Right lobe of liver (tissue), 6 donors: ENCODE results near the gene AGK. TPM values are rescaled to one million over a fixed set of nuclear protein-coding genes. Genes with fewer than 3 reads are reported as not detected.

ENCODE experiments used
- ATAC-seq, 4 donors: fragments of 200-7000 bp; cut with Tn5 transposase; one replicate each; pipeline ENCODE4 v1.9.1; 2020; ENCODE audit warnings: mild to moderate bottlenecking in 4 of 4, moderate library complexity in 4 of 4
- DNase-seq, 3 donors: peaks; one replicate each; pipeline ENCODE4 v3.0.0-alpha.2; 2020
- H3K27ac ChIP-seq, 3 donors: fragments of 200-600 bp; one replicate each; pipeline ENCODE4 v1.8.0; 2022
- H3K27me3 ChIP-seq, 2 donors: fragments of 200-600 bp; one replicate each; pipeline ENCODE4 v1.8.0; 2022
- H3K36me3 ChIP-seq, 4 donors: fragments of 200-600 bp; sonication (generic) in 1 of 4; one replicate each; pipeline versions ENCODE4 v1.5.1 to v1.8.0; 2017 to 2022; ENCODE audit warnings: control low read depth in 1 of 4
- H3K4me1 ChIP-seq, 4 donors: fragments of 200-600 bp; sonication (generic) in 1 of 4; one replicate each; pipeline versions ENCODE4 v1.5.1 to v1.8.0; 2017 to 2022; ENCODE audit warnings: control low read depth in 1 of 4
- H3K4me3 ChIP-seq, 3 donors: fragments of 200-600 bp; one replicate each; pipeline ENCODE4 v1.8.0; 2022
- H3K9me3 ChIP-seq, 4 donors: fragments of 200-600 bp; sonication (generic) in 1 of 4; one replicate each; pipeline versions ENCODE4 v1.5.1 to v1.8.0; 2017 to 2022; ENCODE audit warnings: control low read depth in 1 of 4
- CTCF ChIP-seq, 4 donors: fragments of 200-600 bp in 3 of 4; fragments of 450-650 bp in 1 of 4; IDR thresholded peaks; one replicate each; pipeline versions ENCODE4 v1.5.1 to v1.8.0; 2016 to 2022; ENCODE audit warnings: antibody characterized with exemption in 4 of 4, mild to moderate bottlenecking in 2 of 4
- POLR2A ChIP-seq: fragments of 450-650 bp; IDR thresholded peaks from one replicate; pipeline ENCODE4 v1.6.1; 2017; ENCODE audit warnings: antibody characterized with exemption, mild to moderate bottlenecking
- WGBS: methylation state at CpG from one replicate; pipeline ENCODE4 v1.1.6; 2018; ENCODE audit warnings: low coverage, low lambda C conversion rate; ENCODE audit not compliant: insufficient coverage; ENCODE audit errors: missing lambda C conversion rate; 5-methylcytosine and 5-hydroxymethylcytosine counted together
- intact Hi-C, 2 donors: fragments of 100-400 bp; cut with DNase I; formaldehyde crosslinking; loops; one replicate each; pipeline versions ENCODE4 v1.11.2 to v1.14.1; 2022
- total RNA-seq, 6 experiments: library from RNA; depleted of rRNA in 2 of 6; stranded (reverse); fragments of >200 nt in 2 of 6; fragmentation: NEBNext Ultra II Directional in 3 of 6; extraction: Animal tissue kit (Norgen Biotek cat#: 25700) in 3 of 6; gene quantifications; one replicate each; pipeline versions ENCODE4 v1.1.0 to v1.2.4, GENCODE V29; 2016 to 2023
- donor health status: DM: no; HTN: yes; CAD: no.
- donor health status: DM: no; HTN: no; CAD: no.
- donor health status: DM: no; HTN: no; CAD: no.
- donor health status: DM: no; HTN: yes; CAD: no.
- donor health status: DM: no; HTN: yes; CAD: no.

The AGK gene
- total RNA-seq, 6 experiments from 2014 or later, result 9.3 to 19.2 (median 12.0) TPM

- ATAC-seq (no peak), DNase-seq (no peak)
- no peaks in the 10 kb centered on the region for H3K4me1 ChIP-seq
- TF ChIP-seq POLR2A, result no peak
- TF ChIP-seq CTCF (IDR thresholded peaks at IDR 0.05), result no peak
- no peaks in the 10 kb centered on the region for H3K36me3 ChIP-seq
- H3K4me3 ChIP-seq, result no peak overlapping the region
- H3K27ac ChIP-seq, result no peak overlapping the region
- no peaks in the 10 kb centered on the region for H3K27me3 ChIP-seq
- H3K9me3 ChIP-seq, result no peaks in the 10 kb centered on the region
- intact Hi-C loops, result no loop called here
Observed at GRCh38 chr7:141525973-141526514, 25.2 kb upstream of the AGK start.

- TF ChIP-seq CTCF (IDR thresholded peaks at IDR 0.05) (no peak), POLR2A (no peak)
- no peak overlapping the region for H3K4me3 ChIP-seq
- no peaks in the 10 kb centered on the region for H3K27me3 ChIP-seq
- no peak for DNase-seq
- H3K9me3 ChIP-seq, result no peaks in the 10 kb centered on the region
- H3K4me1 ChIP-seq, result no peaks in the 10 kb centered on the region
- no peaks in the 10 kb centered on the region for H3K36me3 ChIP-seq
- WGBS, result 70% methylated on average over 4 of the region's 4 CpGs
- no peak overlapping the region for H3K27ac ChIP-seq
- no peak for ATAC-seq
- intact Hi-C loops, result no loop called here
Observed at GRCh38 chr7:141527076-141527475, 24.1 kb upstream of the AGK start.

GRCh38 chr7:141528399-141528798 lies 22.8 kb upstream of the AGK start:
- Histone ChIP-seq H3K27ac (no peak overlapping the region), H3K4me3 (no peak overlapping the region), H3K4me1 (no peaks in the 10 kb centered on the region), H3K36me3 (no peaks in the 10 kb centered on the region), H3K9me3 (no peaks in the 10 kb centered on the region), H3K27me3 (no peaks in the 10 kb centered on the region)
- TF ChIP-seq CTCF (IDR thresholded peaks at IDR 0.05), result no peak
- no peak for TF ChIP-seq POLR2A
- intact Hi-C loops, result no loop called here
- DNase-seq, result no peak
- no peak for ATAC-seq
- WGBS, result 73% methylated on average over 3 of the region's 3 CpGs

- Histone ChIP-seq H3K4me1 (no peaks in the 10 kb centered on the region), H3K36me3 (no peaks in the 10 kb centered on the region), H3K9me3 (no peaks in the 10 kb centered on the region), H3K4me3 (no peak overlapping the region), H3K27ac (no peak overlapping the region), H3K27me3 (no peaks in the 10 kb centered on the region)
- peak in 2 of 3 donors; percentile 58 to 60 for DNase-seq
- no peak for TF ChIP-seq POLR2A
- TF ChIP-seq CTCF (IDR thresholded peaks at IDR 0.05), result peak; percentile 76 to 97 (median 96)
- peak; percentile 87 to 95 (median 90) for ATAC-seq
- intact Hi-C loops, result no loop called here
- WGBS, result 18% methylated on average over 11 of the region's 11 CpGs
Observed at GRCh38 chr7:141533149-141533949, 17.9 kb upstream of the AGK start.
